Measurements from ENCODE around the gene POR.

DNA sequence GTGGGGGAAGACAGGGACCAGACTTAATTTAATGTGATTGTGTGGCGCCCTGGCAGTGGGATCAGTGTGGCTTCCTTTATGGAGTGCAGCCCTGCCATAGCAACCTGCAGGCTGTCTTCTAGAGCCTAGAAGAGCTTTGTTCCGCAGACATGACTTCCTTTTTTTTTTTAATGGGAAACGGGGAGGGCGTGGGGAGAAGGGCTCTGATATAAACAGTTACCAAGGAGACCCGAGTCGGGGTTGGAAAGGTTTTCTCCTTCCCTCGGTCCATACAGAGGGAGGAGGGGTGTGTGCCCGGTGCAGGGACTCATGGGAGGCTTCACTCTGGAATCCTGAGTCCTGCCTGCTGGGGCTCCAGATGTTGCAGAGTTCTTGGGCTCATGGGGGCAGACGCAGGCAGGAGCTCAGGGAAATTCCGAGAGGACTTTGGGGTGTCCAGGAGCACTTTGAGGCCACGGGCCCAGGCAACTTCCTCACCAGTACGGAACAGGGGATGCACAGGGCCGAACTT is 52.6 kb downstream of the POR start:
- TF ChIP-seq, protein P1, sequence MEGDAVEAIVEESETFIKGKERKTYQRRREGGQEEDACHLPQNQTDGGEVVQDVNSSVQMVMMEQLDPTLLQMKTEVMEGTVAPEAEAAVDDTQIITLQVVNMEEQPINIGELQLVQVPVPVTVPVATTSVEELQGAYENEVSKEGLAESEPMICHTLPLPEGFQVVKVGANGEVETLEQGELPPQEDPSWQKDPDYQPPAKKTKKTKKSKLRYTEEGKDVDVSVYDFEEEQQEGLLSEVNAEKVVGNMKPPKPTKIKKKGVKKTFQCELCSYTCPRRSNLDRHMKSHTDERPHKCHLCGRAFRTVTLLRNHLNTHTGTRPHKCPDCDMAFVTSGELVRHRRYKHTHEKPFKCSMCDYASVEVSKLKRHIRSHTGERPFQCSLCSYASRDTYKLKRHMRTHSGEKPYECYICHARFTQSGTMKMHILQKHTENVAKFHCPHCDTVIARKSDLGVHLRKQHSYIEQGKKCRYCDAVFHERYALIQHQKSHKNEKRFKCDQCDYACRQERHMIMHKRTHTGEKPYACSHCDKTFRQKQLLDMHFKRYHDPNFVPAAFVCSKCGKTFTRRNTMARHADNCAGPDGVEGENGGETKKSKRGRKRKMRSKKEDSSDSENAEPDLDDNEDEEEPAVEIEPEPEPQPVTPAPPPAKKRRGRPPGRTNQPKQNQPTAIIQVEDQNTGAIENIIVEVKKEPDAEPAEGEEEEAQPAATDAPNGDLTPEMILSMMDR (IDR thresholded peaks at IDR 0.05; ENCODE audit: low read depth, low read length): no peak
- TF ChIP-seq POLR2A (IDR thresholded peaks at IDR 0.05; ENCODE audit: extremely low read depth, insufficient read length): no peak
- no peak for TF ChIP-seq MYC (IDR thresholded peaks at IDR 0.05; ENCODE audit: low read depth, low read length)
- TF ChIP-seq, protein P2, sequence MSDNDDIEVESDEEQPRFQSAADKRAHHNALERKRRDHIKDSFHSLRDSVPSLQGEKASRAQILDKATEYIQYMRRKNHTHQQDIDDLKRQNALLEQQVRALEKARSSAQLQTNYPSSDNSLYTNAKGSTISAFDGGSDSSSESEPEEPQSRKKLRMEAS (IDR thresholded peaks at IDR 0.05; ENCODE audit: low read depth, low read length): no peak
